HCT116 (cell line): Measurements from ENCODE around the gene BCL7A. TPM values are rescaled to one million over a fixed set of nuclear protein-coding genes. Genes with fewer than 3 reads are reported as not detected.

ENCODE experiments used
- ATAC-seq: fragments of 200-7000 bp; cut with Tn5 transposase; 2 replicates; pipeline ENCODE4 v1.9.1; 2020; ENCODE audit warnings: mild to moderate bottlenecking, moderate library complexity
- BruUV-seq: library from RNA; stranded (reverse); fragments of 400-500 nt; replicated peaks from 2 replicates; lab custom pipeline; 2021; lab: Mats Ljungman, UMichigan
- CTCF ChIA-PET: fragments of 300-600 bp; sonication (Branson Sonifier 250); formaldehyde crosslinking; loops from one replicate; lab custom pipeline; 2021; ENCODE audit warnings: antibody characterized with exemption; lab: Charles Lee
- POLR2A ChIA-PET: fragments of 300-600, 350-600 bp; sonication (Branson Sonifier 250); formaldehyde crosslinking; loops from one replicate; lab custom pipeline; 2021; ENCODE audit warnings: antibody characterized with exemption; lab: Charles Lee
- RAD21 ChIA-PET, 2 experiments: fragments of 300-600 bp; sonication (Branson Sonifier 250); formaldehyde crosslinking; loops; one replicate each; lab custom pipeline; 2023; ENCODE audit warnings: low total read pairs in 2 of 2; ENCODE audit not compliant: uncharacterized antibody in 2 of 2, unreplicated experiment in 2 of 2, low non-redundant PET in 1 of 2; lab: Charles Lee
- DNase-seq: peaks from one replicate; pipeline ENCODE4 v3.0.0-alpha.2; 2010; ENCODE audit warnings: low read depth, low spot score
- H2AFZ ChIP-seq: fragments of 200-600 bp; shearing (Covaris generic), sonication (generic); 2 replicates; pipeline ENCODE4 v1.6.1; 2017; ENCODE audit warnings: low read depth, mixed run types, mixed read lengths, antibody characterized with exemption, low read length; ENCODE audit not compliant: poor library complexity, severe bottlenecking
- H3K27ac ChIP-seq: 2 replicates; pipeline ENCODE4 v1.5.1; 2012; ENCODE audit warnings: low read depth, low read length
- H3K27me3 ChIP-seq: fragments of 200-600 bp; sonication (generic); 2 replicates; pipeline ENCODE4 v1.6.1; 2016; ENCODE audit warnings: mixed run types, low read length, mixed read lengths; ENCODE audit not compliant: insufficient read depth
- H3K36me3 ChIP-seq, 2 experiments: fragments of 200-500 bp in 1 of 2; fragments of 200-600 bp in 1 of 2; sonication (Bioruptor generic) in 1 of 2; sonication (generic) in 1 of 2; 2 replicates each; pipeline versions ENCODE4 v1.5.1 to v1.6.1; 2014 to 2016; ENCODE audit warnings: low read length in 2 of 2, inconsistent platforms in 1 of 2, mixed read lengths in 1 of 2, mixed run types in 1 of 2; ENCODE audit not compliant: insufficient read depth in 2 of 2, control insufficient read depth in 1 of 2
- H3K4me1 ChIP-seq, 2 experiments: fragments of 200-600 bp in 1 of 2; sonication (generic) in 1 of 2; 2 replicates each; pipeline versions ENCODE4 v1.5.1 to v1.6.1; 2012 to 2017; ENCODE audit warnings: low read length in 2 of 2, inconsistent platforms in 1 of 2, mild to moderate bottlenecking in 1 of 2, mixed read lengths in 1 of 2, mixed run types in 1 of 2, moderate library complexity in 1 of 2; ENCODE audit not compliant: insufficient read depth in 2 of 2, control insufficient read depth in 1 of 2
- H3K4me2 ChIP-seq: fragments of 200-600 bp; sonication (generic); 2 replicates; pipeline ENCODE4 v1.6.1; 2017; ENCODE audit warnings: mixed run types, low read length, mixed read lengths
- H3K4me3 ChIP-seq, 2 experiments: fragments of 200-600 bp in 1 of 2; sonication (generic) in 1 of 2; replicated peaks in 1 of 2; 2 replicates each; pipeline ENCODE4 v1.5.1; 2011 to 2016; ENCODE audit warnings: low read length in 2 of 2, control low read depth in 1 of 2, low read depth in 1 of 2, mild to moderate bottlenecking in 1 of 2, mixed read lengths in 1 of 2, mixed run types in 1 of 2
- H3K79me2 ChIP-seq: fragments of 200-600 bp; sonication (generic); 2 replicates; pipeline ENCODE4 v1.6.1; 2017; ENCODE audit warnings: mild to moderate bottlenecking, mixed run types, low read length, moderate library complexity, mixed read lengths; ENCODE audit not compliant: insufficient read depth
- H3K9ac ChIP-seq: fragments of 200-600 bp; sonication (generic); 2 replicates; pipeline ENCODE4 v1.6.1; 2016; ENCODE audit warnings: low read length, mixed read lengths
- H3K9me2 ChIP-seq: fragments of 200-600 bp; sonication (generic), shearing (Covaris generic); 2 replicates; pipeline ENCODE4 v1.6.1; 2017; ENCODE audit warnings: mixed run types, mild to moderate bottlenecking, moderate library complexity; ENCODE audit not compliant: insufficient read depth
- H3K9me3 ChIP-seq, 2 experiments: fragments of 200-500 bp in 1 of 2; fragments of 200-600 bp in 1 of 2; sonication (Bioruptor generic) in 1 of 2; sonication (generic) in 1 of 2; 2 replicates each; pipeline ENCODE4 v1.6.1; 2014 to 2017; ENCODE audit warnings: low read length in 2 of 2, mixed read lengths in 2 of 2, inconsistent platforms in 1 of 2, low read depth in 1 of 2, mild to moderate bottlenecking in 1 of 2, mixed run types in 1 of 2, moderate library complexity in 1 of 2; ENCODE audit not compliant: control insufficient read depth in 1 of 2, insufficient read depth in 1 of 2
- H4K20me1 ChIP-seq: fragments of 200-600 bp; sonication (generic), shearing (Covaris generic); 2 replicates; pipeline ENCODE4 v1.6.1; 2017; ENCODE audit warnings: mixed run types, mild to moderate bottlenecking, moderate library complexity; ENCODE audit not compliant: insufficient read depth
- CBX3 ChIP-seq: IDR thresholded peaks from 2 replicates; pipeline ENCODE4 v1.6.1; 2012; ENCODE audit warnings: low read depth
- CEBPB ChIP-seq: IDR thresholded peaks from 2 replicates; pipeline ENCODE4 v1.6.1; 2012; ENCODE audit warnings: low read depth
- EGR1 ChIP-seq: IDR thresholded peaks from 2 replicates; pipeline ENCODE4 v1.6.1; 2012; ENCODE audit warnings: low read depth
- EZH2 ChIP-seq: fragments of 200-600 bp; sonication (generic); IDR thresholded peaks from 2 replicates; pipeline ENCODE4 v1.6.1; 2017; ENCODE audit warnings: antibody characterized with exemption, mixed run types
- EZH2phosphoT487 ChIP-seq: fragments of 200-600 bp; IDR thresholded peaks from 2 replicates; pipeline ENCODE4 v1.6.1; 2018; ENCODE audit warnings: antibody characterized with exemption, borderline replicate concordance
- FOSL1 ChIP-seq: IDR thresholded peaks from 2 replicates; pipeline ENCODE4 v1.6.1; 2012; ENCODE audit warnings: low read depth
- POLR2AphosphoS5 ChIP-seq: IDR thresholded peaks from 2 replicates; pipeline ENCODE4 v1.6.1; 2011; ENCODE audit warnings: mild to moderate bottlenecking, low read depth, low read length, moderate library complexity
- REST ChIP-seq: IDR thresholded peaks from 2 replicates; pipeline ENCODE4 v1.6.1; 2012; ENCODE audit warnings: low read depth
- SP1 ChIP-seq: IDR thresholded peaks from 2 replicates; pipeline ENCODE4 v1.6.1; 2012; ENCODE audit warnings: low read depth
- SRF ChIP-seq: IDR thresholded peaks from 2 replicates; pipeline ENCODE4 v1.6.1; 2012; ENCODE audit warnings: low read depth
- TCF7L2 ChIP-seq: IDR thresholded peaks from 2 replicates; pipeline ENCODE4 v1.7.0; 2011; ENCODE audit warnings: borderline replicate concordance, inconsistent platforms; ENCODE audit not compliant: insufficient read depth, insufficient read length; ENCODE audit errors: extremely low read depth
- YY1 ChIP-seq: IDR thresholded peaks from 2 replicates; pipeline ENCODE4 v1.6.1; 2011; ENCODE audit warnings: low read length, low read depth, moderate library complexity, mild to moderate bottlenecking; ENCODE audit not compliant: insufficient replicate concordance; ENCODE audit errors: extremely low read depth
- ZFX ChIP-seq: fragments of 450-650 bp; IDR thresholded peaks from 2 replicates; pipeline ENCODE4 v1.6.1; 2017
- intact Hi-C: fragments of 100-400 bp; cut with micrococcal nuclease; formaldehyde crosslinking; loops from 2 replicates; pipeline ENCODE4 v1.10.0; 2022
- total RNA-seq: library from RNA; stranded (reverse); gene quantifications from one replicate; pipeline ENCODE4 v1.2.1, GENCODE V29; 2021; ENCODE audit not compliant: unreplicated experiment
- TF ChIP-seq, protein P1 (sequence below): IDR thresholded peaks from 2 replicates; pipeline ENCODE4 v1.6.1; 2012
- TF ChIP-seq, protein P2 (sequence below), 3 experiments: fragments of 200-600 bp in 1 of 3; sonication (generic) in 1 of 3; IDR thresholded peaks in 2 of 3; conservative IDR thresholded peaks in 1 of 3; 2 replicates each; pipeline ENCODE4 v1.5.1; 2012 to 2017; ENCODE audit warnings: low read depth in 2 of 3, low read length in 2 of 3, antibody characterized with exemption in 1 of 3, borderline replicate concordance in 1 of 3, control low read depth in 1 of 3, mild to moderate bottlenecking in 1 of 3, mixed read lengths in 1 of 3, mixed run types in 1 of 3, moderate library complexity in 1 of 3; ENCODE audit not compliant: insufficient read depth in 1 of 3

Gene BCL7A
- total RNA-seq, 1 experiment from 2014 or later = 14.2 TPM

- ChIA-PET RAD21 (no interaction called here), CTCF (no interaction called here), POLR2A (no interaction called here)
- TF ChIP-seq EZH2phosphoT487 (no peak), SP1 (no peak), EGR1 (no peak), EZH2 (no peak), REST (no peak), YY1 (no peak), CBX3 (no peak), POLR2AphosphoS5 (no peak), SRF (no peak), TCF7L2 (no peak), FOSL1 (no peak), CEBPB (no peak), ZFX (no peak)
- TF ChIP-seq, protein P1, sequence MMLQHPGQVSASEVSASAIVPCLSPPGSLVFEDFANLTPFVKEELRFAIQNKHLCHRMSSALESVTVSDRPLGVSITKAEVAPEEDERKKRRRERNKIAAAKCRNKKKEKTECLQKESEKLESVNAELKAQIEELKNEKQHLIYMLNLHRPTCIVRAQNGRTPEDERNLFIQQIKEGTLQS = no peak
- TF ChIP-seq, protein P2, sequence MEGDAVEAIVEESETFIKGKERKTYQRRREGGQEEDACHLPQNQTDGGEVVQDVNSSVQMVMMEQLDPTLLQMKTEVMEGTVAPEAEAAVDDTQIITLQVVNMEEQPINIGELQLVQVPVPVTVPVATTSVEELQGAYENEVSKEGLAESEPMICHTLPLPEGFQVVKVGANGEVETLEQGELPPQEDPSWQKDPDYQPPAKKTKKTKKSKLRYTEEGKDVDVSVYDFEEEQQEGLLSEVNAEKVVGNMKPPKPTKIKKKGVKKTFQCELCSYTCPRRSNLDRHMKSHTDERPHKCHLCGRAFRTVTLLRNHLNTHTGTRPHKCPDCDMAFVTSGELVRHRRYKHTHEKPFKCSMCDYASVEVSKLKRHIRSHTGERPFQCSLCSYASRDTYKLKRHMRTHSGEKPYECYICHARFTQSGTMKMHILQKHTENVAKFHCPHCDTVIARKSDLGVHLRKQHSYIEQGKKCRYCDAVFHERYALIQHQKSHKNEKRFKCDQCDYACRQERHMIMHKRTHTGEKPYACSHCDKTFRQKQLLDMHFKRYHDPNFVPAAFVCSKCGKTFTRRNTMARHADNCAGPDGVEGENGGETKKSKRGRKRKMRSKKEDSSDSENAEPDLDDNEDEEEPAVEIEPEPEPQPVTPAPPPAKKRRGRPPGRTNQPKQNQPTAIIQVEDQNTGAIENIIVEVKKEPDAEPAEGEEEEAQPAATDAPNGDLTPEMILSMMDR (IDR thresholded peaks at IDR 0.05 in 2 of 3, conservative IDR thresholded peaks at IDR 0.05 in 1 of 3; ENCODE audit: borderline replicate concordance in 1 of 3, insufficient read depth in 1 of 3, low read depth in 2 of 3, low read length in 2 of 3) = no peak
- BruUV-seq = no TSS peak
- H3K79me2 ChIP-seq = no peaks in the 10 kb centered on the region
- H3K9me3 ChIP-seq = no peaks in the 10 kb centered on the region
- H4K20me1 ChIP-seq = no peaks in the 10 kb centered on the region
- H3K36me3 ChIP-seq = peaks cover 17% of the 10 kb centered on the region in 2 experiments
- no peak overlapping the region for H3K9ac ChIP-seq
- H3K9me2 ChIP-seq = no peaks in the 10 kb centered on the region
- H3K27ac ChIP-seq = no peak overlapping the region
- intact Hi-C loops = no loop called here
- ATAC-seq (no peak), DNase-seq (no peak)
- H3K4me2 ChIP-seq = no peak overlapping the region
- no peaks in the 10 kb centered on the region for H3K27me3 ChIP-seq
- peaks cover 11 to 16% of the 10 kb centered on the region in 2 experiments for H3K4me1 ChIP-seq
- no peak overlapping the region for H3K4me3 ChIP-seq
- no peak overlapping the region for H2AFZ ChIP-seq
Observed at GRCh38 chr12:122057769-122058168, 36.1 kb downstream of the BCL7A start.
